Ecto neural progenitor cell (in vitro differentiated cells): ENCODE data around the gene ACTL8.

Experiments used
- DNase-seq: peaks from one replicate; pipeline ENCODE4 v3.0.0-alpha.2; 2018; ENCODE audit warnings: low spot score

ACTL8 gene, protein sequence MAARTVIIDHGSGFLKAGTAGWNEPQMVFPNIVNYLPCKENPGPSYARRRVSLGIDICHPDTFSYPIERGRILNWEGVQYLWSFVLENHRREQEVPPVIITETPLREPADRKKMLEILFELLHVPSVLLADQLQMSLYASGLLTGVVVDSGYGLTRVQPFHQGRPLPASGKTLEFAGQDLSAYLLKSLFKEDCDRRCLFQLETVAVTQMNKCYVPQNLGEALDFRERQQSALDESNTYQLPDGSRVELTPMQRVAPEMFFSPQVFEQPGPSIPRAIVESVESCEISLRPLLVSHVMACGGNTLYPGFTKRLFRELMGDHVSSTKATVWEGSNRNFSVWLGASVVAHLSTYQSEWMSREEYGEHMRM

DNA sequence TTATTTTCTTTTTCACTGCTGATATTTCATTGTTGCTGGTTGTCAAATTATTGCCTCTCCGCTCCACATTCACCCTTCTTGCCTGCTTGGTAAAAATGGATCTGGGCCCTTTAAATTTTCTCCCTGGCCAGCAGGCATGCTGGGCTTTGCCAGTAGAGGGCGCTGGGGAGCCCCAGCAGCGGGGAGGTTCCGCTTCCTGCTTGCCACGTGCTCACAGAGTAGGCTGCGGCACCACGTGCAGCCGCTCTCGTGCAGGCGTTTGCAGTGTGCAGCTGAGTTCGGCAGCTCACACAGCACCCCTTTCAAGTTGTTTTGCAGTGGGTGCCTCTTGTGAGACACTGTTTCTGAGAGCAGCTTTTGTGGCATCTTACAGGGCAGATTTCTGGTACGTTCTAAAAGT, at the start of gene ACTL8:
Gene ACTL8 (plus strand): TSS at position 214 of the 400 bp plus-strand sequence. CDS start 67,676 bp downstream, outside the sequence.
- DNase-seq = no peak

DNA sequence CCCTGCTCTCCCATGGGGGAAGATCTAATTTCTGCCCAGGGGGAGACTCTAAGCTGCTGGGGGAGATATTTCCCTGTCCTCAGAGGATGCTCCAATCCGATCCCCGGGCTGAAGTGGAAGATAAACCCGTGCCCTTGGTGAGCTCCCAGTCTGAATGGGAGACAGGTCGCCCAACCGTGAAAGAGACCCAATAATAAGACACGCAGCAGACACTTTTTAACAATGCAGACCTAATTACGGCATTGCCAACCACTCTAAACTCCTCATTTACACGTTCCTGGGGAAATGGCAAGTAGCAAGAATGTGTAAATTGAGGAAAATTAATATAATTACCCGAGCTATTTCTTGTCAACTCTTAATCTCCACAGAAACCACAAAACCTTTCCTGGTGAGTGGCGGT, 48.7 kb upstream of the ACTL8 start:
- DNase-seq = no peak

DNA sequence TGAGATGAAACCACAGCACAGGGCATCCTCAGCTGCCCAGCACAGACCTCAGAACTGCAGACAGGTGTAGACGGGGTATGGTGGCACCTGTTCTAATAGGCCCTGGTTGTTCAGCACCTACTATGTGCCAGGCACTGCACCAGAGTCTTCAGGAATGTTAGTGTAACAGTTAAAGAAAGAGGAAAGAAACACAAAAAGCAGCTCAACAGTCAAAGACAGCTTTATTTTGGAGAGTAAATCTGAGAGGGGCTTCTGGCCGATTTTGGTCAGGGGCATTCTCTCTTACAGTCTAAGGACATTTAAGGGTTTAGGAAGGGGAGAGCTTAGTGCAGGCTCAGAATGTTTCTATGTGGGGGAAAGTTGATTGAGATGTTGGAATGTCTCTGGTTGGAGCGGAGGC, 45.2 kb upstream of the ACTL8 start:
- no peak for DNase-seq

DNA sequence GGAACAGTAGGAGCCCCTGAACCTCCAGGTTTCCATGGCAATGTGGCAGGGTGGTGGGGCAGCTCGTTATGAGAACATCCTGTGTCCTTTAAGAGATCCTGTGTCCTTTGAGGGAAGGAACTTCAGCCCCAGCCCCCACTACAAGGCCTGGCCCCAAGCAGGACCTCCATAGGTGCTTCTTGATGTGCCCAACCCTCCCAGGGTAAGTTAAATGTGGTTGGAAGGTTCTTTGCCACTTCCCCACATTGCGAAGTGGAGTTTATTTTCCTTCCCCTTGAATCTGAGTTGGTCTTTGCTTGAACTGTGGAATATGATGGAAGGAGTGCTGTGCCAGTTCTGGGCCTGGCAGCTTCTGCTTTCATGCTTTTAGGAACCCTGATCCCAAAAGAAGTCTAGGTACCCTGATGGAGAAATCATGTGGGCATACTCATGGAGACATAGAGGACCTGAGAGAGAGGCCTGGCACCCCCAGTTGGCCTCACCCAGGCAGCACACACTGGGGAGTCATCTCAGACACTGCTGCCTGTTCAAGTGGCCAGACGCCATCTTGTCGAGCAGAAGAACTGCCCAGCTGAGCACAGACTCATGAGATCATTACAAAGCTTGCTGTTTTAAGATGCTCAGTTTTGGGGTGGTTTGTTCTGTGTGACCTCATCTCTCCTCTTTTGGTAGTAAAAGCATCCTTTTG, 44.1 kb upstream of the ACTL8 start:
- DNase-seq = no peak

DNA sequence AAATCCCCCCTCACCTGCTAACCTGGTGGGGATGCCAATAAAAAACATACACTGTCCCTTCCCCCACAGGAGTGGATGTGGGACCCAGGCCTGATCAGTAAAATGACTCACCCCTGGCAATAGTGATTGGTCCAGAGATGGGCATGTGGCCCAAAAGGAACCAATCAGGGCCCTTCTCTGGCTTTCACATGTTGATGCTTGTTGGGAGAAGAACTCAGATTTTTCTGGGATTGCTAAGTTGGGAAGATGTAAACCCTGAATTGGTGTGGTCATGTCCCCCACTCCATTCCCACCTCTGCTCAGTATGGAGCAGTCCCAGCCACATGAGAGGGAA, 43.6 kb upstream of the ACTL8 start:
- no peak for DNase-seq

DNA sequence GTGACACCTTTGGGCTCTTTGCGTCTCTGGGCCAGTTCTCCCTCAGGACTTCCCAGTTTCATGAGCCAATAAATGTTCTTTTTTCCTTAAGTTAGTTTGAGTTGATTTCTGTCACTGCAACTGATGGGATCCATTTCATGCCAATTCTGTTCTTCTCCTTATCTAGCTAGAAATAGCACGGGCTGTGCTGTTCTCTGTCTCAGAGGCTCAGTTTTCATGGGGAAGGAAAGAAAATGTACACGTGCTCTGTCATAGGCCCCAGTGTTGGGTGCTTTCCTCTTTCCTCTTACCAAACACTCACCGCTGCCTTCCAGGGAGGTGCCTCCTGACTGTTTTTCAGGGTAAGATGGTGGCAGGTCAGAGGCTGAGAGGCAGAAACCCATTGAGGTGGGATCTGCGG, 43.2 kb upstream of the ACTL8 start:
- DNase-seq = no peak

DNA sequence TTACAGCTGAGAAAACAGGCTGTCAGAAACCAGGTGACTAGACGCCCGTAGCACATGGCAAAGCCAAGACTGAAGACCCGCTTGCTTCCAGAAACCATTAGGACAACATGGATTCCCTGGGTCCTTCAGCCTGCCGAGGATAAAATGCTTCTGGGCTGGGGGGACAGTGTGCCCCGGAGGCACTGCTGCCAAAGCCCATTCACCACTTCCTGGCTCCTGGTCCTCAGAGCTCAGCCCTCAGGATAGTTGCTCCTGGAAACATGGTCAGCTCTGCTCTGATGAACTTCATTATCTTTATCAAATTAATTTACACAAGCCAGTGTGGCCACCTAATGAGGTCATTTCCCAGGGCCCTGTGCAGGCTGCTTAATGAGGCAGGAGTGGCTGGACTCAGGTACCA, 41.1 kb upstream of the ACTL8 start:
- DNase-seq = no peak

DNA sequence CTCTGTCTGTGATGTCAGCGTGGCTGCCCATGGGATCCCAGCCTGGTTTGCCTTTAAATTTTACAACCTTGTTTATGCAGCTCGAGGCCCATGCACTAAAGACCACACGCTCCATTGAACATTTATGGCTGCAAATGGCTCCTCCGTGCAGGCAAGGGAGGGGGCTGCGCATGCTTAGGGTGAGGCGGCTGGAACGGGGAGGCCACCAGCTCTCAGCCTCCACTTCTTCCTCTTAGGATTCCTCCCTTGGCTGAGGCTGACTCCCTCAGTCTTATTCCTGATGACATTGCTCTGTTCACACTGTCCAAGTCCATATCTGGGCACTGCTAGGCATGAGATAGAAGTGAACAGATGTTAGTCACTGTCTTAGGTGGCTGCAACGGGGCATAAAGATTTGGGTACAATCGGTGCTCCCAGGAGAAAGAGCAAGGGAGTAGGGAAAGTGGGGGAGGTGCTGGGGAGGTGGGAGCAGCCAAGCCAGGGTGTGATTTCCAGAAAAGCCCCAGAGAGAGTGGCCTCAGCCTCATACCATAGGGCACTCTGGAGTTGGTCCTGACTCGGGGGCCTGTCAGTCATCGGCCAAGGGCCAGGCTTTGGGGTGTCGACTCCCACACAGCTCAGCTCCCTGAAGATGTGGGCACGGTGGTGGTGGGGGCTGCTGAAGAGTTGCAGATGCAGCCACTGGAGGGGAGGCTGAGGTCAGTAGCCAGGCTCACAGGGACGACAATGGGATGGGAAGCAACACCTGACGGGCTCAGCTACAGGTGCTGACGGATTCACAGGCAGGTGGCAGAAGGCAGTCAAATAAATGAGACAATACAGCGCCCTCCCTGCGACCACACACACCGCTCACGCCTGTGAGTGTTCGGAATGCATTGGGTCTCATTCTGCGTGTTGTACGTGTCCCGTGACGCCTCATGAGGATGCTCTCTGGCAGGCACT, 37.3 kb upstream of the ACTL8 start:
- no peak for DNase-seq

DNA sequence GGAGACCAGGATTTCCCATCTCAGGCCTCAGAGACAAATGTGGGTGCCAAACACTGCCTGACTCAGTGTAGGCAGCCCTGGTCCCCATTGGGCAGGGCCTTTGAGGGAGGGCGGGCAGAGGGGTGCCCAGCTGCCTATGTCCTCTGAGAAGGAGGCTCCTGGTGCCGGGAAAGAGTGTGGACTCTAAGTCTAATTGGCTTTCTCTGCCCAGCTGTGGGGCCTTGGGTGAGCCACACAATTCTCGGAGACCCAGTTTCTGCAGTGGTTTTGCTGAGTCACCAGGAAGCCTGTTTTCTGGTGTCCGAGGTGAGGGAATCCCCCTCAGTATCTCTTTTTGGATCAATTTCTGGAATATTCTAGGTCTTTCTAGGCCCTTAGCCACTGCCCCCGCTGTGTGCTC, 35.3 kb upstream of the ACTL8 start:
- no peak for DNase-seq

DNA sequence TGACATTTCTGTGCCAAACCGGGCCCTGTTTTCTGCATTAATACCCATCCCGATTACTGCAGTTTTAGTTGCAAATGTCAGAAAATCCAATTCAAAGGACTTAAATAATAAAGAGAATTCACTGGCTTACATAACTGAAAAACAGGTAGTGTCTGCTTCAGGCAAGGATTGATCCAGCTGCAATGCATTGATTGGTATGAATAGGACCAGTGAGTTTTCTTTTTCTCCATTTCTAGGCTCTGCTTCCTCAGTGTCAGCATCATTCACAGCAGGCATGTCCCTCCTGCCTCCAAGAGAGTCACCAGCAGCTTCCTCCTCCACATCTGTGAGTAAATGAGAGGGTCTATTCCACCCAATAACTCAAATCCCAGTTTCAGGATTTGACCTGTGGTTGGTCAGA, 33.7 kb upstream of the ACTL8 start:
- DNase-seq = no peak

DNA sequence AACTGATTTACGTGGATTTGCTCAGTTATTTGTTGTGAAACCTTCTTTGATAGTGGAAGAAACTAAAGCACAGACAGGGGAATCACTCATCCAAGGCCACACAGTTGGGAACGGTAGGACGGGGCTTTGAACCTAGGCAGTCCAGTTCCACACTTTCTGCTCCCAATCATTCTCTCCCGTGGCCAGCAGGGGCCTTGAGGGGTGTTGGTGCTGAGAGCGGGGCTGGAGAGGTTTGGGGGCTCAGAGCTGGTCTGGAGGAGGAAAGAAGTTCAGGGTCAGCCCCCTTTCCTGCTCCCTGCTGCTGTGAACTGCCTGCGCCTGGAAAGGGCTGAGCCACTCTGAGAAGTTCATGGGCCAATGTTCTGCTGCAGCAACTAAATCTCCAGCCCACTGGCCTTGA, 31.4 kb upstream of the ACTL8 start:
- DNase-seq = no peak

DNA sequence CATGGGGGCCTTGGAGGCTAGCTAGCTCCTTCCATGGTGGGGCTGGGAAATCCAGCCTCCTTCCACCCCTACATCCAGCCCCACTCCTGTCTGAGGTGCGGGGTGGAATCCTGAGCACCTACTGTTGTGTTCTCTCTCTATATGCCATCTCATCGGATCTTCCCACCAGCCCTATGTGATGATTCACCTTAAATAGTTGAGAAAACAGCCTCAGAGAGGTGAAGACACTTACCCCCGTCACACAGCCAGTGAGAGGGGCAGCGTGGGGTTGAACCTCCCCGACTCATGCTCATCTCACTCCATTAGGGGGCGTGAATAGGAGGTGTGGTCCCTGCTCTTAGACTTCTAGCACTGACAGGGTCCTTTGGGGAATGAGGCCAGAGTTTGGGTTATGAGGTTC, 31.0 kb upstream of the ACTL8 start:
- DNase-seq = no peak

DNA sequence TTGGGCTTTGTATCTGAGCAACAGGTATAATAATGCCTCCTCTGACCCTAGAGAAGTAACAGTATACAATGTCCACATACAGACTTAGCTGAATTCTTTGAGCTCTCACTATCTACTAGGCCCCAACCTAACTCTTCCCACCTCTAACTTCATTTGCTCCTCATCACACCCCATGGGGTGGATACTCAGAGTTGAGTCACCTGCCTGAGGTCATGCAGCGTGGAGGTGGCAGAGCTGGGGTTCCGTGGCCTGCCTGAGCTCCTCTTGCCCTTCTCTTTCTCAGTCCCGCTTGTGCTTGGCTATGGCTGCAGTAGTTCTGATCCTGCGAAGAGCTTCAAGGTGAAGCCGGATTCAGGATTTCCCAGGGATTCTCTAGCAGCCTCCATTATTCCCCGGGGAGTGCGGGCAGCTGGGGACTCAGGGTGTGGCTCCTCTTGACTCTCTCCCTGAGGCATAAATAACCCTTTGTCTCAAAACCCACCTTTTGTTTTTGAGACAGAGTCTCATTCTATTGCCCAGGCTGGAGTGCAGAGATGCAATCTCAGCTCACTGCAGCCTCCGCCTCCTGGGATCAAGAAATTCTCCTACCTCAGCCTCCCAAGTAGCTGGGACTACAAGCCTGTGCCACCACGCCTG, 29.9 kb upstream of the ACTL8 start:
- no peak for DNase-seq

DNA sequence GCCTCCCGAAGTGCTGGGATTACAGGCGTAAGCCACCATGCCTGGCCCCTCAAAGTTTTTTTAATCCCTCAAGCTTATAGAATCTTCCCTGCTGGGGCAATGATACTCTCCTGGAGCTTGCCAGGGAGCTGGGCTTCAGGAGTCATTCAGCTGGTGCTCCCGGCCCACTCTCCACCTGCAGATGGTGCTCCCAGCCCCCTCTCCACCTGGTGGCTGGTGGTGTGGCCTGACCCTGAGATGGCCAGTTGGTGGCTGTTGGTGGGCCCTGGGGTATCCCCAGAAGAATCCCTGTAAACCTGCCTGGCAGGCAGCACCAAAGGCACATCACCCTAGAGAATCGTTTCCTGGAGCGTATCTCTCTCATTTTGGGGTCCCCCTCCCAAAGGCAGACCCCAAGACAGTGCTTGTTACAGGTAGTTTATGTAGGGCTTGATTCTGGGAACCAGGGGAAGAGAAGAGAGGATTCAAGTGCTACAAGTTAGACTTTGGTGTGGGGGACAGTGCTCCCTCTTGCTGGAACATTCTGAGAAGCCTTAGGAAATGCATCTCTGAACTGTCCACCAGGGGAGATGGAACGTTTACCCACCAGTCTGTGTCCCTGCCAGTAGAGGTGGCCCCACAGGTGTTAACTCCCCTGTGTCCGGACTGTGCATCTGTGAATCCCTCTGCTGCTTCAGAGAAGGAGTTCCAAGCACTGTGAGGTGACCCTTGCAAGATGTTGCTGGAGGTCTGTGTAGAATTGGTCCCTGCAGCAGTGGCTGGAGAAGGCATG, 29.1 kb upstream of the ACTL8 start:
- no peak for DNase-seq

DNA sequence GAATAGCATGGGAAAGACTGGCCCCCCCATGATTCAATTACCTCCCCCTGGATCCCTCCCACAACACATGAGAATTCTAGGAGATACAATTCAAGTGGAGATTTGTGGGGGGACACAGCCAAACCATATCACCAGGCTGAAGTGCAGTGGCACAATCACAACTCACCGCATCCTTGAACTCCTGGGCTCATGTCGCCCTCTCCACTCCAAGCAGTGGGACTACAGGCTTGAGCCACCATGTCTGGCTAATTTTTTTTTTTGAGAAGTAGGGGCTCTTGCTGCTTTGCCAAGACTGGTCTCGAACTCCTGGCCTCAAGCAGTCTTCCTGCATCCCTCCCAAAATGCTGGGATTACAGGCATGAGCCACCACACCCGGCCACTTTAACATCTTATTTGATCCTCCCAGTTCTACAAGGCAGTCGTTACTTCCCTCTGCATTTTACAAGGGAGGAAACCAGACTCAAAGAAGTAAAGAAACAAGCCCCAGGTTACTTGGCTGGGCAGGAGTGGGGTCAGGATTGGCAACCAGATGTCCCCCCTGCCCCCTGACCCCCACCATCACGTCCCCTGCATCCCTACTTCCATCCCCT, 26.9 kb upstream of the ACTL8 start:
- no peak for DNase-seq

DNA sequence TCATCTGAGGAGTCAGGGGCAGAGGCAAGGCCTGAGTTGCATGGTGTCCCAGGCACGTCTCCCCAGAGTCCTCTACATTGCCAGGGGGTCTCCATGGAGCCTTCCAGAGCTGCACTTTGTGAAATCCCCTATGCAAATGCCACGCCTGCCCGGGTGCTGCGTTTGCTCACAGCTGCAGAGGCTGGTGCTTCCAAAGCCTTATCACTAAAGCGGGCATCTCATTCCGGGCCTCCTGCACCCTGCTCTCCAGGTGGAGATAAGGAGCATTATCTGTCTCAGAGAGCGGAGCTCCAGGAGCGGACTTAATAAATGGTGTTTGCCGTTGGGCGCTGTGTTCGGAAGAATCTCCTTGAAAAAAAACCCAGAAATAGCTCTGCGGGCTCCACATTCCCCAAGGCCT, 25.9 kb upstream of the ACTL8 start:
- DNase-seq = no peak

DNA sequence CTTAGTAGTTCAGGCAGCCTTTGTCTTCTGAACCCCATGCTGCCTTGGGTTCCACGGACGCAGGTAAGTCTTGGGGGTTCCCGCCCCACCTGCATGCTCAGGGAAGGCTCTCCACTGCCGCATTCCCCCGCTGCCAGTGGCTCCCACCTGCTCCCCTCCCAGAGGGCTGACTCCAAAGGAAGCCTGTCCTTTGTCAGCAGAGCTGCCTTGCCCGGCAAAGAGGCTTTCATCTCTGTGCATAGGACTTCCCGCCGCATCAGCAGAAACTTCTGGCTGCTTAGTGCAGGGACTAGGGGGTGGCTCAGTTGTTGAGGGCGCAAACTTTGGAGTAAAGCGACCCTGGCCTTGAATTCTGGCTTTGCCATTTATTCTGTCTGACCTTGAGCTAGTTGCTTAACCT, 25.2 kb upstream of the ACTL8 start:
- DNase-seq = no peak

DNA sequence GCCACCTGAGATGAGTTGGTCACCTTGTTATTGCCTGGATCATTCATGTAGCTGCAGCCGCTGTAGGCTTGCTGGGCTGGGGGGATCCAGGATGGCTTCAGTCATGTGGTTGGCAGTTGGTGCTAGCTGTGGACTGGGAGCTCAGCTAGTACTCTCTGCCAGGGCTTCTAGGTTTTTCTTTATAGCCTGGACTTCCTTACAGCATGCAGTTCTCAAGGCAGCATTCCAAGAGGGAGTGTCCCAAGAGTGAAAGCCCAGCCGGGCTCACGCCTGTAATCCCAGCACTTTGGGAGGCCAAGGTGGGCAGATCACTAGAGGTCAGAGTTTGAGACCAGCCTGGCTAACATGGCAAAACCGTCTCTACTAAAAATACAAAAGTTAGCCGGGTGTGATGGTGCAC, 23.7 kb upstream of the ACTL8 start:
- DNase-seq = no peak

DNA sequence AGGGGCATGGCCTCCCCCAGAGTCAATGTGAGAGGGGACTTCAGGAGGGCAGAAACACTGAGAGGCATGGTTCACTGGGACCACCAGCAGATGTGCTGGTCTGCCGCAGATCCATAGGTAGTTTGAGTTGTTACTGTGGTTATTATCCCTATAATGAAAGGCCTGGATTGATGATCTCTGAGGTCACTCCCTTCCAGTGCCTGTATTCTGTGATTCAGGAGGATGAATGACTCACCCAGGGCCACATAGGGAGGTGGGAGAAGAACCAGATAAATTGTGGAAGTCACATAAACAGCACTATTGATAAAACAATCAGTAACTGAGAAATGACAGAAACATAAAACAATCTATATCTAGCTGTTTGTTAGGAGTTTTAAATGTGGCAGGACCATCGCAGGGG, 22.7 kb upstream of the ACTL8 start:
- no peak for DNase-seq

DNA sequence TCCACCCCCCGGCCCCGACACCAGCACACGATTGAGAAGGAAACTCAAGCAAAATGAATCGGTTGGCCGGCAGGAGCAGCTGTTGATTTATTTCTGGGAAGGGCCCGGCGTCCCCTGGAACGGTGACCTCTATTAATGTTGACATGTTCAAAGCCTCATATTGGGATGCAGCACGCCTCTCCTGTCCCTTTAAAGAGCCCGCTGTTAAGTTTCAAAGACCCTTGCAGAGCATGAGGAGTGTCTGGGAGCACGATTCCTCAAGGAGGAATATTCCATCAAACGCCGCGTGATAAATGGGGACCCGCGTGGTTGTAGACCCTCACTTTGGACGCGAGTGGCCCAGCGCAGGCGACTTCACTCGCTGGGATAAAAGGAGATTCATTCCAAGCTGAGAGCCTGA, 21.5 kb upstream of the ACTL8 start:
- DNase-seq = no peak

DNA sequence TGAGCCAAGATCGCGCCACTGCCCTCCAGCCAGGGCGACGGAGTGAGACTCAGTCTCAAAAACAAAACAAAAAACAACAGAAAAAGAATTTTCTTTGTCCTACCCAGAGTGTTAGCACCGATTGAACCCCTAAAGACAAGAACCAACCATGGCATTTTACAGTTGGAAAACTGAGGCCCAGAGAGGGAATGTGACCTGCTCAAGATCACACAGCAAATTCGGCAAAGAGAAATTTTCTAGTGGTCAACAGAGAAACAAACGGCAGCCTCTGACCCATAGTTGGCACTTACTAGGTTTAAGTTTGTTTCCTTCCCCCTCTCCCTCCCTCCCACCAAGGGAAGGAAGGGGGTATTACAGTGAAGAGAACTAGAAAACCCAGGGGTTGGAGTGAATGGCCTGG, 20.5 kb upstream of the ACTL8 start:
- no peak for DNase-seq
